A673 (cell line): ENCODE results near the gene MAMDC4. TPM values are rescaled to one million over a fixed set of nuclear protein-coding genes. Genes with fewer than 3 reads are reported as not detected.

Source experiments
- BruUV-seq: library from RNA; stranded (reverse); fragments of 400-500 nt; replicated peaks from 2 replicates; lab custom pipeline; 2021; lab: Mats Ljungman, UMichigan
- CTCF ChIA-PET: fragments of 300-600 bp; sonication (Branson Sonifier 250); formaldehyde crosslinking; loops from one replicate; lab custom pipeline; 2022; ENCODE audit warnings: antibody characterized with exemption; lab: Charles Lee
- POLR2A ChIA-PET: fragments of 300-600 bp; sonication (Branson Sonifier 250); formaldehyde crosslinking; loops from one replicate; lab custom pipeline; 2022; ENCODE audit warnings: antibody characterized with exemption; ENCODE audit not compliant: low non-redundant PET; lab: Charles Lee
- DNase-seq: peaks from one replicate; pipeline ENCODE4 v3.0.0-alpha.2; 2015; ENCODE audit warnings: low spot score
- H3K27ac ChIP-seq: fragments of 200-600 bp; sonication (generic); 2 replicates; pipeline ENCODE4 v1.5.1; 2016; ENCODE audit warnings: mixed run types, low read depth, mild to moderate bottlenecking, mixed read lengths, antibody characterized with exemption, low read length; ENCODE audit not compliant: poor library complexity, severe bottlenecking
- H3K27me3 ChIP-seq: fragments of 200-600 bp; sonication (generic); replicated peaks from 2 replicates; pipeline ENCODE4 v1.6.1; 2017; ENCODE audit warnings: mixed run types, low read depth, mild to moderate bottlenecking, mixed read lengths, antibody characterized with exemption, low read length; ENCODE audit not compliant: insufficient read depth, poor library complexity
- H3K36me3 ChIP-seq: fragments of 200-600 bp; sonication (generic); 2 replicates; pipeline ENCODE4 v1.6.1; 2016; ENCODE audit warnings: mixed run types, mild to moderate bottlenecking, mixed read lengths, antibody characterized with exemption, low read length; ENCODE audit not compliant: insufficient read depth, poor library complexity, severe bottlenecking
- H3K4me1 ChIP-seq: fragments of 200-600 bp; sonication (generic); 2 replicates; pipeline ENCODE4 v1.6.1; 2017; ENCODE audit warnings: mixed run types, mild to moderate bottlenecking, mixed read lengths, antibody characterized with exemption, low read length; ENCODE audit not compliant: insufficient read depth, poor library complexity, severe bottlenecking
- H3K4me3 ChIP-seq: fragments of 200-600 bp; sonication (generic); 2 replicates; pipeline ENCODE4 v1.5.1; 2016; ENCODE audit warnings: low read depth, mixed run types, mild to moderate bottlenecking, mixed read lengths, low read length; ENCODE audit not compliant: poor library complexity, severe bottlenecking
- H3K9me3 ChIP-seq: fragments of 200-600 bp; sonication (generic); 2 replicates; pipeline ENCODE4 v1.6.1; 2016; ENCODE audit warnings: mixed run types, low read depth, mild to moderate bottlenecking, mixed read lengths, antibody characterized with exemption, low read length; ENCODE audit not compliant: poor library complexity, severe bottlenecking
- EZH2 ChIP-seq: fragments of 200-600 bp; sonication (generic); IDR thresholded peaks from 2 replicates; pipeline ENCODE4 v1.6.1; 2017; ENCODE audit warnings: borderline replicate concordance, low read depth, mild to moderate bottlenecking, mixed read lengths, antibody characterized with exemption, low read length; ENCODE audit not compliant: poor library complexity, severe bottlenecking
- intact Hi-C: fragments of 100-400 bp; cut with micrococcal nuclease; formaldehyde crosslinking; loops from one replicate; pipeline ENCODE4 v1.10.0; 2022; ENCODE audit not compliant: unreplicated experiment
- total RNA-seq: library from RNA; stranded (reverse); gene quantifications from 2 replicates; pipeline ENCODE4 v1.2.3, GENCODE V29; 2021
- TF ChIP-seq, protein P1 (sequence below): fragments of 300-800, 200-600 bp; sonication (generic); conservative IDR thresholded peaks from 2 replicates; pipeline ENCODE4 v1.5.1; 2017; ENCODE audit warnings: low read depth, mild to moderate bottlenecking, antibody characterized with exemption, low read length, moderate library complexity, mixed read lengths

MAMDC4 gene
- total RNA-seq, 1 experiment from 2014 or later: 7.9 TPM

DNA sequence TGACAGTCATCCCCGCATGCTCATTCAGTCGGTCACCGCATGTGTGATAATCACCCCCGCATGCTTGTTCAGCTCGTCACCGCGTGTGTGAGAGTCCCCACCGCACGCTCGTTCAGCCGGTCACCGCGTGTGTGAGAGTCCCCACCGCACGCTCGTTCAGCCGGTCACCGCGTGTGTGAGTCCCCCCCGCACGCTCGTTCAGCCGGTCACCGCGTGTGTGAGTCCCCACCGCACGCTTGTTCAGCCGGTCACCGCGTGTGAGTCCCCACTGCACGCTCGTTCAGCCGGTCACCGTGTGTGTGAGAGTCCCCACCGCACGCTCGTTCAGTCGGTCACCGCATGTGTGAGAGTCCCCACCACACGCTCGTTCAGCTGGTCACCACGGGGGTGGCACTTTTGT is 37.7 kb downstream of the MAMDC4 start:
- no TSS peak for BruUV-seq
- Histone ChIP-seq H3K4me1 (no peaks in the 10 kb centered on the region), H3K27me3 (no peaks in the 10 kb centered on the region), H3K9me3 (no peaks in the 10 kb centered on the region), H3K36me3 (no peaks in the 10 kb centered on the region), H3K4me3 (no peak overlapping the region), H3K27ac (no peak overlapping the region)
- no peak for DNase-seq
- TF ChIP-seq, protein P1, sequence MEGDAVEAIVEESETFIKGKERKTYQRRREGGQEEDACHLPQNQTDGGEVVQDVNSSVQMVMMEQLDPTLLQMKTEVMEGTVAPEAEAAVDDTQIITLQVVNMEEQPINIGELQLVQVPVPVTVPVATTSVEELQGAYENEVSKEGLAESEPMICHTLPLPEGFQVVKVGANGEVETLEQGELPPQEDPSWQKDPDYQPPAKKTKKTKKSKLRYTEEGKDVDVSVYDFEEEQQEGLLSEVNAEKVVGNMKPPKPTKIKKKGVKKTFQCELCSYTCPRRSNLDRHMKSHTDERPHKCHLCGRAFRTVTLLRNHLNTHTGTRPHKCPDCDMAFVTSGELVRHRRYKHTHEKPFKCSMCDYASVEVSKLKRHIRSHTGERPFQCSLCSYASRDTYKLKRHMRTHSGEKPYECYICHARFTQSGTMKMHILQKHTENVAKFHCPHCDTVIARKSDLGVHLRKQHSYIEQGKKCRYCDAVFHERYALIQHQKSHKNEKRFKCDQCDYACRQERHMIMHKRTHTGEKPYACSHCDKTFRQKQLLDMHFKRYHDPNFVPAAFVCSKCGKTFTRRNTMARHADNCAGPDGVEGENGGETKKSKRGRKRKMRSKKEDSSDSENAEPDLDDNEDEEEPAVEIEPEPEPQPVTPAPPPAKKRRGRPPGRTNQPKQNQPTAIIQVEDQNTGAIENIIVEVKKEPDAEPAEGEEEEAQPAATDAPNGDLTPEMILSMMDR: no peak
- TF ChIP-seq EZH2: no peak
- intact Hi-C loops: no loop called here
- CTCF ChIA-PET: no interaction called here
- POLR2A ChIA-PET: no interaction called here

DNA sequence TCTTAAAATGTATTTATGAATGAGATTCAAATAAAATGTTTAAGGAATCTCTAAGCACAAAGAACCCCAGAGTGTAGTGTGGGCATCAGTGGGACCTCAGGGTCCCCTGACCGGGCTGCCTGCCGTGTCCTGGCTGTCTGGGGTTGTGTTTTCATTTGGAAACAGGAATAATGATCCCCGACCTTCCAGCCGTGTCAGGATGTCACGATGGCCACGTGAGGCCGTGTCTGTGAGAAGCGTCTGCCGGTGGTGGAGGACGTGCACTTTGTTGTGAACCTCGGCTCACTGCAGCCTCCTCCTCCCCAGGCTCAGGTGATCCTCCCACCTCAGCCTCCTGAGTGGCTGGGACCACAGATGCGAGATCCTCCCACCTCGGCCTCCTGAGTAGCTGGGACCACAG is 38.5 kb downstream of the MAMDC4 start:
- no peak overlapping the region for H3K27ac ChIP-seq
- ChIA-PET CTCF (no interaction called here), POLR2A (no interaction called here)
- BruUV-seq: no TSS peak
- no peaks in the 10 kb centered on the region for H3K36me3 ChIP-seq
- TF ChIP-seq, protein P1: no peak
- TF ChIP-seq EZH2: no peak
- no peaks in the 10 kb centered on the region for H3K27me3 ChIP-seq
- intact Hi-C loops: no loop called here
- no peaks in the 10 kb centered on the region for H3K9me3 ChIP-seq
- H3K4me3 ChIP-seq: no peak overlapping the region
- H3K4me1 ChIP-seq: no peaks in the 10 kb centered on the region
- DNase-seq: no peak

DNA sequence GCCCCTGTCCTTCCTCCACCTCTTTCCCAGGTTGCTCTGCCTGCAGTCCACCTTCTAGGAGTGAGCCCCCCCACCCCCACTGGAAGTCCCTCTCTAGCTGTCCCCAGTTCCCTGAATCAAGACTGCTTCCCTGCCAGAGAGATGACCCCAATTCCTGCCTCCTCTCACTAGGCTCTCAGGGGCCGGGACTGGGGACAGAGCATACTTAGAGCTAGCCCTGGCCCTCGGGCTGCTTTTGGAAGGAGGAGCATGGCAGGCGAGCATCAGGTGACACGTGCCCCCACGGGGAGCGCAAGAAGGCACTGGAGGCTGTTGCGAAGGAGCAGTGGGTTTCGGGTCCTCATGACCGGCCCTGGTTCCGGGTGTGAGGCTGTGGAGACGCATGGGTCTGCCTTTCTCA is 43.9 kb downstream of the MAMDC4 start:
- BruUV-seq: no TSS peak
- TF ChIP-seq, protein P1: no peak
- TF ChIP-seq EZH2: no peak
- intact Hi-C loops: no loop called here
- ChIA-PET POLR2A (interaction anchor here (0.6 kb wide), 1 partner anchor 124 kb away, joined by 3 read pairs; no protein-coding TSS in a partner anchor), CTCF (no interaction called here)
- Histone ChIP-seq H3K9me3 (no peaks in the 10 kb centered on the region), H3K27ac (no peak overlapping the region), H3K4me3 (no peak overlapping the region), H3K4me1 (no peaks in the 10 kb centered on the region), H3K27me3 (no peaks in the 10 kb centered on the region), H3K36me3 (peaks cover 22% of the 10 kb centered on the region)
- no peak for DNase-seq
